GM18499 (cell line): Measurements from ENCODE around the gene PSAT1.

ENCODE experiments used
- ATAC-seq: cut with Tn5 transposase; IDR thresholded peaks from one replicate; pipeline ENCODE4 v1.9.1; 2021; ENCODE audit warnings: moderate number of reproducible peaks; ENCODE audit not compliant: insufficient read depth, unreplicated experiment

PSAT1 gene

GRCh38 chr9:78292026-78292425 lies 4.9 kb upstream of the PSAT1 start:
- ATAC-seq, result no peak

DNA sequence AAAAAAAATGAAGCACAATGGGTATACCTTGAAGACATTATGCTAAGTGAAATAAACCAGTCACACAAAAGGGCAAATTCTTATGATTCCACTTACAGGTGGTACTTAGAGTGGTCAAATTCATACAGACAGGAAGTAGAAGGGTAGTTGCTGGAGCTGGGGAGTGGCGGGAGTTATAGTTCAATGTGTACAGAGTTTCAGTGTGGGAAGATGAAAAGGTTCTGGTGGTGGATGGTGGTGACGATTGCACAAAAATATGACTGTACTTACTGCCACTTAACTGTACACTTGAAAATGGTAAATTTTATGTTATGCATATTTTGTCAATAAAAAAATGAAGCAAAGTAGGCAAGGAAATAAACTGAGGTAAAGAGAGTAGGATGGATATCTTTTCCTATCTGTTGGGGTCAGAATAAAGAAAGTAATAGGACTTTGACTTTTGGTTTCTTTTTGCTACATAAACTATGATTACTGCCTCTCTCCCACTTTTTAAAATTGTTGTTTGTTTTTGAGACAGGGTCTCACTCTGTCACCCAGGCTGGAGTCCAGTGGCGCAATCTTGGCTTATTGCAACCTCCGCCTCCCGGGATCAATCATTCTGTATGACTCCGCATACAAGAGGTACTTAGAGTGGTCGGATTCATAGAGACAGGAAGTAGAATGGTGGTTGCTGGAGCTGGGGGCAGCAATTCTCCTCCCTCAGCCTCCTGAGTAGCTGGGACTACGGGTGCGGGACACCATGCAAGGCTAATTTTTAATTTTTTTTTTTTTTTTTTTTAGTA lies 4.0 kb upstream of the PSAT1 start:
- ATAC-seq, result no peak

GRCh38 chr9:78294290-78295176 lies 2.4 kb upstream of the PSAT1 start:
- ATAC-seq, result no peak

DNA sequence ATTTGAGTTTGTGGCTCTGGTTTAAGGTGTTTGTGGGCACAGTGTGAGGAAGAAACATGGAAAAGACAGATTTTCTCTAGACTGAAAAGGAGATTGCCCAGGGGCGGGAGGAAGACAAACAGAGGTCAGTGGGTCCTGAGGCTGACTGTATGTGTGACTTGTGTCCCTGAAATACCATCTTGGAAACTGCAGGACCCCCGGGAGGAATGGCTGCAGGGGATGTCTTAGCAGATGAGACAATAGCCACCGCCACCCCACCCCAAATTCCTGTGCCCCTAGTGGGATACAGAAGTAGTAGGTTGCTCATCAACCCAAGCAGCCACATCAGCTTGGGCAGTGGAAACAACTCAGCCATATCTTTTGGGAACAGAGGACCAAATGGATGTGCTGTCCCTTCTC lies 1.7 kb upstream of the PSAT1 start:
- ATAC-seq, result no peak

DNA sequence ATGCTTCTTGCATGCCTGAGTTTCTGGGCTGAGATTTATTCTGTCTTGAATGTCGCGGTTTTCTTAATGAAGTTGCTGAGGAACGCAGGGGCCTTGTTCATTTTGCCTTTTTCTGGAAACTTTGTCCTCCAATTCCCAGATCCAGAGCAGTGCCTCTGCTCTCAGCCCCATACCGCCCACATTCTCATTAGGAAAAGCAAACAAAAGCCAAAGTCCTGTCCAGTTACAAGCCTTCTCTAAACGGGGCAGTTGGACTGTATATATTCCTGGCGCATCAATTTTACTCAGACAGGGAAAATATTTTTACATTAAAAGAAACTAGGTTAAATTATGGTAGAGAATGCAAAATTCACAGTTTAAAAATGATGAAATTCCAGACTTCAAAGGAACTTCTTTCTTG lies 1.2 kb upstream of the PSAT1 start:
- ATAC-seq, result no peak

GRCh38 chr9:78296201-78296892 lies 578 bp upstream of the PSAT1 start:
- no peak for ATAC-seq

- ATAC-seq, result peak; percentile 36
Observed at GRCh38 chr9:78297672-78297961, 692 bp downstream of the PSAT1 start.

DNA sequence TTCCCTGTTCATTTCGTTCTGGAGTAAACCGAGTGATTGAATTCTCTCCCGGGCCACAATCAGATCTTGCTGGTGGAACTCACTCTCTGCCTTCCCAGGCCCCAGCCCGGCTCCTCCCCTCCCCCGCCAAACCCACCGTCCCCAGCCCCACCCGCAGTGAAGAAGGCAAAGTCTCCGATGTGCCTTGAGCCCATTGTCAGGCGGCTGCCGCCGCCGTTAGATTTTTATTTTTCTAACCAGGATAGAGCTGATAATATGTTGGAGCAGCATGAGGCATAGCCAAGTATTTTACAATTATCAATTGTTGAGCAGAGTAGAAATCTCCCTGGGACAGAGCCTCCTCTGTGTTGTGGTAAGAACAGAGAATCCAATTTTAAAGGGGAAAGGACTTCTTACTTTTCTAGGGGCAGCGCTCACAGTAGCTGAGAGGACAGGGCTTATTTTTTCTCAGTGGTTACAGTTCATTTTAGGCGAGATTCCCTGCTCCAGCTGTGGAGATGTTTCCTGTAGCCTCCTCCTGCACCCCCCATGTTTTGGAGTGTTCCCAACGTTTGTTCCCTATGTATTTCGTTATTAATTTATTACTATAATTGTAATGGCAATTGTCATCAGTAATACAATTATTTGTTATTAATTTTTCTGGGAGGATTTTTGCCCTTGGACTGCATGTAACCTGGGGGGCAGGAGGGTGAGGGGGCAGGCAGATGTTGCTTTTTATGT lies 1.3 kb downstream of the PSAT1 start:
- no peak for ATAC-seq

DNA sequence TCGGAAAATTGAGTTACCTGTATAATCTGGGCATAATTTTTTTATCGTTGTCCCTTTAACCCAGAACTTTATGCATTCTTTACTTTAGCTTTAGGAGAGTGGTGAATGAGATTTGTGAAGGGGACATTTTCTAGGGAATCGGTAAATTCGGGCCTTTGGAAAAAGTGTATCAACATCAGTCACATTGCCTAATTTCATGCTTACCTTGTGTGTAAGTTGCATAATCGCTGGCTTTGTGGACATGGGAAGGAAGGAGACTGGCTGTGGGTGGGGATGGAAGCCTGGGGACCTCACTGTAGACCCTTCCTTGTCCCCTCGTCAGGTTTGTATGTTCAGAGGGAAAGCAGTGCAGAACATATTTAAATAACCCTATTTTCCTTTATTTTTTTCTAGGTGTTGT lies 3.3 kb downstream of the PSAT1 start:
- ATAC-seq, result no peak

GRCh38 chr9:78301466-78301865 lies 4.5 kb downstream of the PSAT1 start:
- ATAC-seq, result no peak

GRCh38 chr9:78303377-78304062 lies 6.6 kb downstream of the PSAT1 start:
- no peak for ATAC-seq

- no peak for ATAC-seq
Observed at GRCh38 chr9:78304357-78304756, 7.4 kb downstream of the PSAT1 start.

- no peak for ATAC-seq
Observed at GRCh38 chr9:78306222-78307076, 9.5 kb downstream of the PSAT1 start.

- ATAC-seq, result no peak
Observed at GRCh38 chr9:78307360-78307759, 10.4 kb downstream of the PSAT1 start.

- no peak for ATAC-seq
Observed at GRCh38 chr9:78309066-78309465, 12.1 kb downstream of the PSAT1 start.

GRCh38 chr9:78311075-78311474 lies 14.2 kb downstream of the PSAT1 start:
- ATAC-seq, result no peak

DNA sequence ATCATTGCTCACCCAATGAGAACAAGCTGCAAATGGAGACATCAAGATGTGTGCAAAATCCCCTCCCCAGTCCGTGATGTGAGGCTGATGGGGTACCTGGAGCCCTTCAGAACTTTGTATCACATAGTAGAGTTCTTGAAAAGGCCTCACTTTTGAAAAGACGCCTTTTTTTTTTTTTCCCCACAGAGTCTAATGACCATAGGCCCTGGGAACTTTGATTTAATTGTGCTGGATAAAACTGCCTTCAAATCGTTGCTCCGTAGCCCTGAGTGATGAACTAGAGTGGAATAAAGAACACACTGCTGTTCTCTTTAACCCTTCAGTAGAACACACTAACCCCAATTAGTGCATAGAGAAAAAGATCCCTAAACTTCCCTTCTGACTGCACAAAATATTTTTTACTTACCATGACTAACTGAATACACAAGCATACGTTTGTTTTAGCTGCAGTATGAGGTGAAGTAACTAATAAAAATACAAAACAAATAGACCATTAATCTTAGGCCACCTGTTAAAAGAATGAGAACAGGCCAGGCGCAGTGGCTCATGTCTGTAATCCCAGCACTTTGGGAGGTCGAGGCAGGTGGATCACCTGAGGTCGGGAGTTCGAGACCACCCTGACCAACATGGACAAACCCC lies 15.1 kb downstream of the PSAT1 start:
- no peak for ATAC-seq

GRCh38 chr9:78314550-78314949 lies 17.6 kb downstream of the PSAT1 start:
- ATAC-seq, result no peak
